ENCODE measurements around the gene CHID1. TPM values are rescaled to one million over a fixed set of nuclear protein-coding genes. Genes with fewer than 3 reads are reported as not detected.

The CHID1 gene
- polyA plus RNA-seq, 1 donor from 2014 or later, result 51.2 TPM

- no peak overlapping the region for H3K9ac ChIP-seq (ENCODE audit: low read length)
Observed at GRCh38 chr11:914204-914603, 3.6 kb upstream of the CHID1 start.

GRCh38 chr11:913043-913442 lies 2.4 kb upstream of the CHID1 start:
- TF ChIP-seq, protein P1, sequence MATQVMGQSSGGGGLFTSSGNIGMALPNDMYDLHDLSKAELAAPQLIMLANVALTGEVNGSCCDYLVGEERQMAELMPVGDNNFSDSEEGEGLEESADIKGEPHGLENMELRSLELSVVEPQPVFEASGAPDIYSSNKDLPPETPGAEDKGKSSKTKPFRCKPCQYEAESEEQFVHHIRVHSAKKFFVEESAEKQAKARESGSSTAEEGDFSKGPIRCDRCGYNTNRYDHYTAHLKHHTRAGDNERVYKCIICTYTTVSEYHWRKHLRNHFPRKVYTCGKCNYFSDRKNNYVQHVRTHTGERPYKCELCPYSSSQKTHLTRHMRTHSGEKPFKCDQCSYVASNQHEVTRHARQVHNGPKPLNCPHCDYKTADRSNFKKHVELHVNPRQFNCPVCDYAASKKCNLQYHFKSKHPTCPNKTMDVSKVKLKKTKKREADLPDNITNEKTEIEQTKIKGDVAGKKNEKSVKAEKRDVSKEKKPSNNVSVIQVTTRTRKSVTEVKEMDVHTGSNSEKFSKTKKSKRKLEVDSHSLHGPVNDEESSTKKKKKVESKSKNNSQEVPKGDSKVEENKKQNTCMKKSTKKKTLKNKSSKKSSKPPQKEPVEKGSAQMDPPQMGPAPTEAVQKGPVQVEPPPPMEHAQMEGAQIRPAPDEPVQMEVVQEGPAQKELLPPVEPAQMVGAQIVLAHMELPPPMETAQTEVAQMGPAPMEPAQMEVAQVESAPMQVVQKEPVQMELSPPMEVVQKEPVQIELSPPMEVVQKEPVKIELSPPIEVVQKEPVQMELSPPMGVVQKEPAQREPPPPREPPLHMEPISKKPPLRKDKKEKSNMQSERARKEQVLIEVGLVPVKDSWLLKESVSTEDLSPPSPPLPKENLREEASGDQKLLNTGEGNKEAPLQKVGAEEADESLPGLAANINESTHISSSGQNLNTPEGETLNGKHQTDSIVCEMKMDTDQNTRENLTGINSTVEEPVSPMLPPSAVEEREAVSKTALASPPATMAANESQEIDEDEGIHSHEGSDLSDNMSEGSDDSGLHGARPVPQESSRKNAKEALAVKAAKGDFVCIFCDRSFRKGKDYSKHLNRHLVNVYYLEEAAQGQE (IDR thresholded peaks at IDR 0.05; ENCODE audit: borderline replicate concordance), result no peak
- TF ChIP-seq EZH2 (IDR thresholded peaks at IDR 0.05; ENCODE audit: borderline replicate concordance, insufficient read depth, low read length, poor library complexity, severe bottlenecking), result no peak
- TF ChIP-seq MXI1 (conservative IDR thresholded peaks at IDR 0.05; ENCODE audit: poor library complexity, severe bottlenecking), result no peak
- TF ChIP-seq POLR2AphosphoS5 (IDR thresholded peaks at IDR 0.05), result no peak
- no peak for TF ChIP-seq SMC3 (conservative IDR thresholded peaks at IDR 0.05; ENCODE audit: poor library complexity)
- TF ChIP-seq, protein P2, sequence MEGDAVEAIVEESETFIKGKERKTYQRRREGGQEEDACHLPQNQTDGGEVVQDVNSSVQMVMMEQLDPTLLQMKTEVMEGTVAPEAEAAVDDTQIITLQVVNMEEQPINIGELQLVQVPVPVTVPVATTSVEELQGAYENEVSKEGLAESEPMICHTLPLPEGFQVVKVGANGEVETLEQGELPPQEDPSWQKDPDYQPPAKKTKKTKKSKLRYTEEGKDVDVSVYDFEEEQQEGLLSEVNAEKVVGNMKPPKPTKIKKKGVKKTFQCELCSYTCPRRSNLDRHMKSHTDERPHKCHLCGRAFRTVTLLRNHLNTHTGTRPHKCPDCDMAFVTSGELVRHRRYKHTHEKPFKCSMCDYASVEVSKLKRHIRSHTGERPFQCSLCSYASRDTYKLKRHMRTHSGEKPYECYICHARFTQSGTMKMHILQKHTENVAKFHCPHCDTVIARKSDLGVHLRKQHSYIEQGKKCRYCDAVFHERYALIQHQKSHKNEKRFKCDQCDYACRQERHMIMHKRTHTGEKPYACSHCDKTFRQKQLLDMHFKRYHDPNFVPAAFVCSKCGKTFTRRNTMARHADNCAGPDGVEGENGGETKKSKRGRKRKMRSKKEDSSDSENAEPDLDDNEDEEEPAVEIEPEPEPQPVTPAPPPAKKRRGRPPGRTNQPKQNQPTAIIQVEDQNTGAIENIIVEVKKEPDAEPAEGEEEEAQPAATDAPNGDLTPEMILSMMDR (IDR thresholded peaks at IDR 0.05; ENCODE audit: poor library complexity, severe bottlenecking), result no peak
- TF ChIP-seq RAD21 (conservative IDR thresholded peaks at IDR 0.05), result no peak
- TF ChIP-seq EP300 (conservative IDR thresholded peaks at IDR 0.05; ENCODE audit: poor library complexity, severe bottlenecking), result no peak
- no peak for TF ChIP-seq TAF1 (IDR thresholded peaks at IDR 0.05; ENCODE audit: low read depth)
- no peak overlapping the region for H3K27ac ChIP-seq (ENCODE audit: low read length)
- no peaks in the 10 kb centered on the region for H3K27me3 ChIP-seq (ENCODE audit: insufficient read depth, low read depth, low read length)
- no peak overlapping the region for H3K9ac ChIP-seq (ENCODE audit: low read length)
- no peak overlapping the region for H3K4me2 ChIP-seq (ENCODE audit: low read length)
- no peaks in the 10 kb centered on the region for H3K36me3 ChIP-seq (ENCODE audit: insufficient read depth, low read length)
- H3K4me3 ChIP-seq (ENCODE audit: low read length), result no peak overlapping the region
- no peaks in the 10 kb centered on the region for H4K20me1 ChIP-seq (ENCODE audit: insufficient read depth)
- H3K79me2 ChIP-seq (replicated peaks; ENCODE audit: insufficient read depth, low read length), result peaks cover 11% of the 10 kb centered on the region
- H2AFZ ChIP-seq (ENCODE audit: low read depth, low read length), result no peak overlapping the region
- H3K9me3 ChIP-seq (ENCODE audit: low read length), result no peaks in the 10 kb centered on the region
- no peaks in the 10 kb centered on the region for H3K9me2 ChIP-seq (ENCODE audit: insufficient read depth, low read length)
- H3F3A ChIP-seq (ENCODE audit: insufficient read depth, low read length, poor library complexity, severe bottlenecking), result no peaks in the 10 kb centered on the region

More at GRCh38 chr11:914204-914603, 3.6 kb upstream of the CHID1 start:
- H3K27ac ChIP-seq (ENCODE audit: low read length), result no peak overlapping the region
- H4K20me1 ChIP-seq (ENCODE audit: insufficient read depth), result no peaks in the 10 kb centered on the region
- no peak overlapping the region for H2AFZ ChIP-seq (ENCODE audit: low read depth, low read length)
- no peaks in the 10 kb centered on the region for H3K27me3 ChIP-seq (ENCODE audit: insufficient read depth, low read depth, low read length)
- no peaks in the 10 kb centered on the region for H3K9me2 ChIP-seq (ENCODE audit: insufficient read depth, low read length)
- no peak overlapping the region for H3K4me2 ChIP-seq (ENCODE audit: low read length)
- no peaks in the 10 kb centered on the region for H3K36me3 ChIP-seq (ENCODE audit: insufficient read depth, low read length)
- H3F3A ChIP-seq (ENCODE audit: insufficient read depth, low read length, poor library complexity, severe bottlenecking), result no peaks in the 10 kb centered on the region
- H3K4me3 ChIP-seq (ENCODE audit: low read length), result no peak overlapping the region
- no peaks in the 10 kb centered on the region for H3K9me3 ChIP-seq (ENCODE audit: low read length)
- TF ChIP-seq SMC3 (conservative IDR thresholded peaks at IDR 0.05; ENCODE audit: poor library complexity) (no peak), MXI1 (conservative IDR thresholded peaks at IDR 0.05; ENCODE audit: poor library complexity, severe bottlenecking) (no peak), POLR2AphosphoS5 (IDR thresholded peaks at IDR 0.05) (no peak), EP300 (conservative IDR thresholded peaks at IDR 0.05; ENCODE audit: poor library complexity, severe bottlenecking) (no peak), TAF1 (IDR thresholded peaks at IDR 0.05; ENCODE audit: low read depth) (no peak), RAD21 (conservative IDR thresholded peaks at IDR 0.05) (no peak), EZH2 (IDR thresholded peaks at IDR 0.05; ENCODE audit: borderline replicate concordance, insufficient read depth, low read length, poor library complexity, severe bottlenecking) (no peak)
- TF ChIP-seq, protein P1 (IDR thresholded peaks at IDR 0.05; ENCODE audit: borderline replicate concordance), result no peak
- TF ChIP-seq, protein P2 (IDR thresholded peaks at IDR 0.05; ENCODE audit: poor library complexity, severe bottlenecking), result no peak
- peaks cover 10% of the 10 kb centered on the region for H3K79me2 ChIP-seq (replicated peaks; ENCODE audit: insufficient read depth, low read length)

Measured in neural cell (in vitro differentiated cells).